HG03196 (cell line): ENCODE measurements around the gene GJA3.
"Not testable (repeated sequence)": the region's sequence is repeated elsewhere in the genome, so short reads cannot be mapped to it uniquely, and the experiment has no call there.

Experiments used
- ATAC-seq: cut with Tn5 transposase; IDR thresholded peaks from one replicate; pipeline ENCODE4 v1.9.1; 2021; ENCODE audit not compliant: unreplicated experiment

Gene GJA3

GRCh38 chr13:20153290-20153689 is 7.6 kb downstream of the GJA3 start:
- ATAC-seq: not testable (repeated sequence)

GRCh38 chr13:20151612-20152011 is 9.2 kb downstream of the GJA3 start:
- ATAC-seq: no peak

- no peak for ATAC-seq
Measured at GRCh38 chr13:20151016-20151415, 9.8 kb downstream of the GJA3 start.

DNA sequence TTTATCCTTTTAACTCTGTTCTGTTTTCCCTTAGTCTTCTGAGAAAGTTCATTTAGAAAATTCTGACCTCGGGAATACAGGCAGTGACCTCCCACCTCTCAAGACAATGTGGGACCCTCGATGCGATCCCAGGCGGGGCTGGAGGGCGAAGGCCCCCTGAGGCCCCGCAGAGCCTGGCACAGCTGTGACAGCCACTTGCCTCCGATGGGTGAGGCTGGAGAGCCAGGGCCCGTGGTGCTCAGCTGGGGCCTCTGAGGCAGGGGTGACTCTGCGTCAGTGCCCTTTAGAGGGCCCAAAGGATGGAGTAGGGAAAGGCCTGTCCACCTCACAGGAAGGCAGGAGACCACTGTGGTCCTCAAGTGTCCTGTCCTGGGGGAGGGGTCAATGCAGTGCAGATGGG is 10.3 kb downstream of the GJA3 start:
- ATAC-seq: no peak

- no peak for ATAC-seq
Measured at GRCh38 chr13:20149762-20150161, 11.1 kb downstream of the GJA3 start.

DNA sequence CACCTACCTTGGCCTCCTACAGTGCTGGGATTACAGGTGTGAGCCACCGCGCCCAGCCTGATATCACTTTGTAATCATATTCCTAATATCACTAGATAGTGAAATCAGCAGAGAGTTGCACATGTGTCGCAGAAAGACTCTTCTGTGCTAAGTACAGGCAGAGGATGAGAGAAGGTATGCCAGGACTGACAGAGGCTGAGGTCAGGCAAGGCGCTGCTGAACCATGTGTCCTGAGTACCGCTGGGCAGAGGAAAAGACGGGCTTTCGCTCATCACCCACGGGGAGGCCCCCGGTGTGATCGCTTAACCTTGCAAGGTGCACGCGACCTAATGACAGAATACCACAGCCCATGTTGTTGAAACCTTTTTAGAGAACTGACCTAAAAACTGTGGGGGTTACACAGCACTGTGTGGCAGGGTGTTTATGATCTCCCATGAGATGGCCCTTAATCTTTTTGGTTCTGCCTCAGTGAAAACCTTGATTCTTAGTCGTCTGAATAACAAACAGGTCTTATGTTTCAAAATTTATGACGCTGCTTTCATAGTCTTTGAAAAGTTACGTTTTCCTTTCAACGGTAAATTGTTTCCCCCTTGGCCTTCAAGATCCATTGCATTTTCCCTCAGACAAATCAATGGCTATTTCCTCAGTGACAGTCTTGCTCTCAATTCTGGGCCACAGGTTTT is 12.2 kb downstream of the GJA3 start:
- ATAC-seq: no peak

DNA sequence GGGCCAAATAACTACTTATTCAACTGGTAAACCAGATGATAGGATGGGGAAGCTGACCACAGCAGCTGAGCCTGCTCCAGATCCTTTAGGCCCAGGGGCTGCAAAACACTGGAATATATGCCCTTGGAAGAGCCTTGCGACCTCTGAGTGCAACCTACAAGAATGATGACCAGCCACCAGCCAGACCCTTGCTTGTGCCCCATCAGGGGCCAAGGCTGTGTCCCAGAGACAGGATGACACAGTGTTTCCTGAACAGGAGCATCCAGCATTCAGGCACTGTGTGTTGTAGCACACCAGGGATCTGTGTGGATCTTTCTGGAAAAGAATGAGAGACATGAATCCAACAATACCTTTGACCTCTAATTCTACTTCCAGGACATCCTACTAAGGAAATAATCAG is 14.5 kb downstream of the GJA3 start:
- ATAC-seq: no peak

- no peak for ATAC-seq
Measured at GRCh38 chr13:20145521-20145920, 15.3 kb downstream of the GJA3 start.

DNA sequence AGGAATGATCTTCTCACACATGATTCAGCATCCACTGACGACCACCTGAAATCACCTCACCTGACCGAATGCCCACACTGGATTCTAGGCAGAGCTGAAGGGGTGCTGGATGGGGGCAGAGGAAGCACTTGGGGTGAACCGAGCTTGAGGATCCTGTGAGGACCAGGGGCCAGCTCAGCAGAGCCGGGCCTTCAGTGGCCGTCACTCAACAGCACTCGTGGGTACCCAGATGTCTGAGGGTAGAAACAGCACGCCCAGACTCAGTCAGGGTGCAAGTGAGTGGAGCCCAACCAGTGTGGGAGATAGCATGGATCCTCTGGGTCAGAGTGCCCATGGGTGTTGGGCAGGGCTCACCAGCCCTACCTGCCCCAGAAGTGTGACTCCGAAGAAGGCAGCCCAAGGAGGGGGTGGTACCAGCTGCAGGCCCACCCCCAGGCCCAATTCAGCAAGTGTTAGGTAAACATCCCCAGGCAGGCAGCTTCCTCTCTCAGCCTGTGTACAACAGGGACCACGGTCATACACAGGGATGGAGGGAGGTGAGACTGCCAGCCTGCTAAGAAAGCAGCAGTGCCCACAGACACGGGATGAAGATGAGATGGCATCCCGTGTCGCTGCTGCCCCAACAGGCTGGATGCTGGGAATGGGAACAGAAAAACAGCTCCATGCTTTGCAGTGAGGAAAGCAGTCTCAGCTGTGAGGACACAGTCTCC is 16.6 kb downstream of the GJA3 start:
- ATAC-seq: no peak

- ATAC-seq: no peak
Measured at GRCh38 chr13:20142927-20143480, 17.8 kb downstream of the GJA3 start.

GRCh38 chr13:20142023-20142926 is 18.6 kb downstream of the GJA3 start:
- ATAC-seq: no peak

DNA sequence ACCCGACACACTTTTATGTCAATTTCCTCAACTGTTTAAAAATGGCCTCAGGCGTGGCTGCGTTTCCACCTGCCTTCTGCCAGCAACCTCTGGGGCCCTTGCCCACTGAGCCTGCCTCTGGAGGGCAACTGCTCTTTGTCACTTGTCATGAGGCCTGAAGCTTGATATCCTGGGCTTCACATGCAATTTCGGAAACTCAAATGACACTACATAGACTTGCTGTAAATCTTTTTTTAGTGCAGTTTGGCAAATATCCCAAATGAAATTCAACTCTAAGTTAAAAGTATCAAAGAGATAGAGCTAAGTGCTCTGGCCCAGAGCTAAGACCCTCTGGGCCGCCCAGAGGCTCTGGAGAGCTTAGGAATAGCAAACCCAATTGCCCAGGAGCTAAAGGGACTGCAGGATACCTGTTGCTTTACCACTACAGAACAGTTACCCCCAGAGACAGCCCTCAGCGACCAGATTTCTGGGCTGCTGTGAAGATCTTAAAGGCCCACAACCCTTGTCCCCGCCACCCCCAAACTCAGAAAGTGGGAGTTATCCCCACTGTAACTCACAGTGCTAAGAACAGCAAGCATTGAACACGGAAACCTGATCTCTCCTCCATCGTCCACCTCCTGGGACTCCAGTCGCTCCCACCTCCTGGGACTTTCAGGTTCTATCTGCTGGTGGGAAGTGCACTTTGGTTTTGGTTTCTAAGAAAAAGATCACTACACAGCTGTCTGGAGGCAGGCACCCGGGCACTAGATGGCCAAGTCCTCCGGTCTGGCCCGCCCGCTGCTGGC is 19.4 kb downstream of the GJA3 start:
- no peak for ATAC-seq

GRCh38 chr13:20140487-20140886 is 20.4 kb downstream of the GJA3 start:
- no peak for ATAC-seq

- ATAC-seq: no peak
Measured at GRCh38 chr13:20137875-20138274, 23.0 kb downstream of the GJA3 start.

DNA sequence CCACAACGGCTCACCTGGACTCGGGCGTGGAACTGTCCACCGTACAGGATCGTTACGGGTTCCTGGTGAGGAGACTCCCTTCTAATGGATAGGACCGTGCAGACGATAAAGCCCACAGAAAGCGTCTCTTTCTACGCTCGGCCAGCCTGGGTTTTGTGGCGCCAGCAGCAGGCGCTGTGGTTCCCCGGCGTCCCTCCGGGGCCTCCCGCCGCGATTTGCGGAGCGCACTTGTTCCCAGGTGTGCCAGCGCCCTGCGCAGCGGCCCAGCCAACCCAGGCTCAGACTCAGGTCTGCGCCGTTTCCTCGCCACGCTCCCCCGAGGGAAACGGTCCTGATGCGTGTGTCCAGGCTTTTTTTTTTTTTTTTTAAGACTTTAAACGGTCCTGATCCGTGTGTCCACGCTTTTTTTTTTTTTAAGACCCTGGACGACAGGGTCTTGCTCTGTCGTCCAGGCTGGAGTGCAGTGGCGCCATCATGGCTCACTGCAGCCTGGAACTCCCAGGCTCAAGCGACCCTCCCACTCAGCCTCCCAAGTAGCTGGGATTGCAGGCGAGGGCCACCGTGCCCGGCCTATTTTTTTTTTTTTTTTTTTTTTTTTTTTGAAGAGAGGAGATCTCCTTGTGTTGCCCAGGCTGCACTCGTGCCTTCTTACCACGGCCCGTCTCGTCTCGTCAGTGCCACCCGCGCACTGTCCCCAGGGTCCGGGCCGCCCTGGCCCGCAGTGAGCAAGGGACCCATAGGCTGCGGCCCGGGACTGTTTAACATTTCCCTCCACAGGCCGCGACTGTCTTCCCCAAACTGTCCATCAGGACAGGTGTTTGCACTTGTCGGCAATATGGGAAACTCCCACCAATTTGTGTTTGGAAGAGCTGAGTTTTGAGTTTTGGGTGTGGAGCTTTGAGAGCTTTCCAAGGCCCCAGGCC is 23.8 kb downstream of the GJA3 start:
- no peak for ATAC-seq

DNA sequence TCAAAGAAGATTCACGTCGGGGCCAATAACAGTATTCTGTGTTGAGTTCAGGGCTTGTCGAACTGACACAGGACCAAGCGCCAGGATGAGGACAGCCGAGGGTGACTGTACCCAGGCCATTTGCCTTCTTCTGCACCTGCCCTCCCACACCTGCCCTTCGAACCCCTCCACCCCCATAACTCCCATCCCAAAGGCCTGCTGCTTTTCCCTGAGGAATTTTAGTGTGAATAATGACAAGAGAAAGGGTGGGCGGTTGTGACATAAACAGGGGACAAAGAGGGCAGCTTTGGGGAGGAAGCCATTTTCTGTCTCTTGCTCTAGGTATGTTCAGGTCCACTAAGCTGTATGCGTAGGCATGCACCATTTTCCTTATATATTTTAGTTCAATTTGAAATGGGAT is 26.1 kb downstream of the GJA3 start:
- ATAC-seq: no peak

DNA sequence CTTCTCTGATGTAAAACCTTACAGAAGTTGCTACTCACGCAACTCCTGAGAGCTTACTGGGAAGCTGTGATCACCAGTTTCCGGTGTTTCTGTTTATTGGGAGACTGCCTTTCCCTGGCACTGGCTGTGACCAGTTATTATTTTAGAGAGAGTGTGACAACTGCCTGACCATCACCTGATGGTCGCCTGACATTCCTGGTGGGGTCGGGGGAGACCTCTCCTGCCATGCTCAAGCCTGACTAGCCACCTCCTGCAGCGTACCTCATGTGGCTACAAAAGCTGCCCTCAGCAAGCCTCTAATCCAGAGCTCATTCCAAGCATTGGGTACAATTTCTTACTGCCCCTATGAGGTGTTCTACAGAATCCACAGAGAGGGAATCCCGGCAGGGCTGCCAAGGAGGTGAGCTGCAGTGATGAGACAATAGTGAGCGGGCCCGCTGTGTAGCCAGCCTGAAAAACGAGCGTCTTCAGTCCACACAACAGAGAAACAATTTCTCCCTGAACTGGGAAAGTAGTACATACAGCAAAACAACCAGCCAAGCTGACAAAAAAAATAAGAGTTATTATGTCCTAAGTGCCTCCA is 28.7 kb downstream of the GJA3 start:
- no peak for ATAC-seq

DNA sequence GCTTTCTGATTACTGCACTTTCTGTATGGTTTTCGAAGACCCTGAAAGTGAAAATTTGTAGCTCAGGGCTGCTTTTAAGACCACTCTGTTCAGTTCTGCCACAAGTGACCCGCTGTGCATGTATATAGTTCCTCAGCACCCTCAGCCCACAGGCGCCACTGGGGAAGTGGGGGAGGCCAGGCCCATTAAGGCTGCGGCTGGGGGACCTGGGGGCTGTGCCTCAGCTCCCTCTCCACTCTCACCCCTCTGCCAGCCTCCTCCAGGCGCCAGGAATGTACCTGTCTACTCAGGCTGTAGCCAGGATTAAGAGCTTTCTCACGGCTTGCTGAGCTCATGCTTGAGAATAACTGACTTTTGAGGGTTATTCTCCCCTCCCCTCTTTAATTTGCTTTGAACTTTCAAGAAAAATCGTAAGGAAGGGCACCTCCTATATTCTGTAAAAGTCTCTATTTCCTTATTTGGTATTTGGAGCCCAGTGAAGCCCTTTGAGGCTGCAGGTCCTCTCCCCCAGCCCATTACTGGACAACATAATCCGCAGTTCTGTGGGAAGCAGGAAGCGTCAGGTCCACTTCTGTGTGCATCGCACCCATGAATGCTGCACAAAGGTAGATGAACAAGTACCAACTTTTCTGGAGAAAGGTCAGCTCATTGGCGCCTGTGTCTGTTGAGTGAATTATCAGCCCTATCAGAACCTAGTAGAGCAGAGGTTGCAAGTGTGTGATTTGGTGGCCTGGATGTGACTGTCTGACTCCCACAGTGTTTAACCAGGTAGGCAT is 29.6 kb downstream of the GJA3 start:
- ATAC-seq: no peak
